Measurements from ENCODE around the gene PHF20. TPM values are rescaled to one million over a fixed set of nuclear protein-coding genes. Genes with fewer than 3 reads are reported as not detected.

The PHF20 gene
- total RNA-seq, 3 donors from 2014 or later: 48.5 to 60.0 (median 59.7) TPM

DNA sequence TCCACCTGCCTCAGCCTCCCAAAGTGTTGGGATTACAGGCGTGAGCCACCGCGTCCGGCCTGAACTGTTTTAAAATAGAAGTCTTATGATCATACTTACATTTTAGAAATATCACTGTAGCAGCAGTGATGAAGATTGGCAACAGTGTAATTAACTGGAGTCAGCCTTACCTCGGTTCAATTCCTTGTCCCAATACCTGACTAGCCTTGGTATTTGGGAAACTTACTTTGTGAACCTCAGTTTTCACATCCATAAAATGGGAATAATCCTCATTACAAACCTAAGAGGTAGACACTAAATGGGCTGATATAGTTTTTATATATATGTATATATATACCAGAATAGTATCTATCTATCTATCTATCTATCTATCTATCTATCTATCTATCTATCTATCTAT lies 19.3 kb downstream of the PHF20 start:
- TF ChIP-seq, protein P1, sequence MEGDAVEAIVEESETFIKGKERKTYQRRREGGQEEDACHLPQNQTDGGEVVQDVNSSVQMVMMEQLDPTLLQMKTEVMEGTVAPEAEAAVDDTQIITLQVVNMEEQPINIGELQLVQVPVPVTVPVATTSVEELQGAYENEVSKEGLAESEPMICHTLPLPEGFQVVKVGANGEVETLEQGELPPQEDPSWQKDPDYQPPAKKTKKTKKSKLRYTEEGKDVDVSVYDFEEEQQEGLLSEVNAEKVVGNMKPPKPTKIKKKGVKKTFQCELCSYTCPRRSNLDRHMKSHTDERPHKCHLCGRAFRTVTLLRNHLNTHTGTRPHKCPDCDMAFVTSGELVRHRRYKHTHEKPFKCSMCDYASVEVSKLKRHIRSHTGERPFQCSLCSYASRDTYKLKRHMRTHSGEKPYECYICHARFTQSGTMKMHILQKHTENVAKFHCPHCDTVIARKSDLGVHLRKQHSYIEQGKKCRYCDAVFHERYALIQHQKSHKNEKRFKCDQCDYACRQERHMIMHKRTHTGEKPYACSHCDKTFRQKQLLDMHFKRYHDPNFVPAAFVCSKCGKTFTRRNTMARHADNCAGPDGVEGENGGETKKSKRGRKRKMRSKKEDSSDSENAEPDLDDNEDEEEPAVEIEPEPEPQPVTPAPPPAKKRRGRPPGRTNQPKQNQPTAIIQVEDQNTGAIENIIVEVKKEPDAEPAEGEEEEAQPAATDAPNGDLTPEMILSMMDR (IDR thresholded peaks at IDR 0.05): no peak
- no peak for TF ChIP-seq POLR2AphosphoS5 (IDR thresholded peaks at IDR 0.05)
- TF ChIP-seq POLR2A (IDR thresholded peaks at IDR 0.05): no peak
- Histone ChIP-seq H3K27me3 (no peaks in the 10 kb centered on the region), H3K36me3 (no peaks in the 10 kb centered on the region), H3K4me3 (no peak overlapping the region), H3K27ac (peak overlapping the region in 1 of 2 donors; percentile 21), H3K4me1 (peaks cover 0 to 3% of the 10 kb centered on the region in 2 donors), H3K9me3 (no peaks in the 10 kb centered on the region)
- DNase-seq (ENCODE audit: low spot score in 2 of 2): no peak
- intact Hi-C loops (cut with DNase I; ENCODE audit: low total_unique reads): no loop called here

DNA sequence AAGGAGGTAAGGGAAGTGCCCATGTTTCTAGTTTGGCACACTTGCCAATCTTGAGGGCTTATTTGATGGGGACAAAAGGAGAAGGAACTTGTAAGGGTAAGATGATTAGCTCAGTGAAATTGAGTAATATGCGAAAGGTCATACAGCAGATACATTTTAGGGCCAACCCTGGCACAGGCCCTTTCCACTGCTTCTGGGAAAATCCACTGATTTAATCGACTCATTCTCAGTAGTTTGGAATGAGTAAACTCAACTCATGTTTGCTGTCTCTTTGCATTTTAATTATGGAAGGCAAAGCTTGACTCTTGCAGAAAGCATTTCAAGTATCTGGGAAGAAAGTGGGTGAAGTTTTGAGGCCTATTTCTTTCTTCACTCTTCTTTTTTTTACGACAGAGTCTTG lies 20.0 kb downstream of the PHF20 start:
- no peaks in the 10 kb centered on the region for H3K9me3 ChIP-seq
- no peaks in the 10 kb centered on the region for H3K27me3 ChIP-seq
- DNase-seq (ENCODE audit: low spot score in 2 of 2): no peak
- H3K4me3 ChIP-seq: no peak overlapping the region
- peaks cover 0 to 3% of the 10 kb centered on the region in 2 donors for H3K4me1 ChIP-seq
- TF ChIP-seq POLR2A (IDR thresholded peaks at IDR 0.05) (no peak), POLR2AphosphoS5 (IDR thresholded peaks at IDR 0.05) (peak in 1 of 3 donors; percentile 39)
- TF ChIP-seq, protein P1 (IDR thresholded peaks at IDR 0.05): no peak
- no peaks in the 10 kb centered on the region for H3K36me3 ChIP-seq
- intact Hi-C loops (cut with DNase I; ENCODE audit: low total_unique reads): no loop called here
- H3K27ac ChIP-seq: peak overlapping the region; percentile 66 to 68

DNA sequence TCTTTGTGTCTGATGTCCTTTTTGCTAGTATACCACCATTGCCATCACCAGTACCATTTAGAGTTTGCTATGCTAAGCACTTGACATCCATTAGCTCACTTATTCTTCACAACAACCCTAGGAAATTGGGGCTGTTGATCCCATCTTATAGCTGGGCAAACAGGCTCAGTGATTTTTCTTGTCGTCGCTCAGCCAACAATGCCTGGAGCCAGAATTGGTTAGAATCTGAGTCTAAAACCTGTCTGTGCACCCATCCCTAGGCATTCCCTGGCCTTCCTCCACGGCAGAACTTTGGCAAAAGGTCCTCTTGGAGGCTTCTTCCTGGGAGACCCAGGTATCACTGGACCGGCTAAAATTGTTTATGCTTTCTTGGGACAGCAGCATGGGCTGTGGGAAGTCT lies 20.9 kb downstream of the PHF20 start:
- H3K27ac ChIP-seq: peak overlapping the region; percentile 66 to 68
- no peaks in the 10 kb centered on the region for H3K36me3 ChIP-seq
- no peaks in the 10 kb centered on the region for H3K27me3 ChIP-seq
- intact Hi-C loops (cut with DNase I; ENCODE audit: low total_unique reads): no loop called here
- no peak for TF ChIP-seq POLR2A (IDR thresholded peaks at IDR 0.05)
- TF ChIP-seq POLR2AphosphoS5 (IDR thresholded peaks at IDR 0.05): no peak
- TF ChIP-seq, protein P1 (IDR thresholded peaks at IDR 0.05): no peak
- H3K4me1 ChIP-seq: peaks cover 0 to 3% of the 10 kb centered on the region in 2 donors
- no peaks in the 10 kb centered on the region for H3K9me3 ChIP-seq
- no peak overlapping the region for H3K4me3 ChIP-seq
- DNase-seq (ENCODE audit: low spot score in 2 of 2): peak in 1 of 2 donors; percentile 55

DNA sequence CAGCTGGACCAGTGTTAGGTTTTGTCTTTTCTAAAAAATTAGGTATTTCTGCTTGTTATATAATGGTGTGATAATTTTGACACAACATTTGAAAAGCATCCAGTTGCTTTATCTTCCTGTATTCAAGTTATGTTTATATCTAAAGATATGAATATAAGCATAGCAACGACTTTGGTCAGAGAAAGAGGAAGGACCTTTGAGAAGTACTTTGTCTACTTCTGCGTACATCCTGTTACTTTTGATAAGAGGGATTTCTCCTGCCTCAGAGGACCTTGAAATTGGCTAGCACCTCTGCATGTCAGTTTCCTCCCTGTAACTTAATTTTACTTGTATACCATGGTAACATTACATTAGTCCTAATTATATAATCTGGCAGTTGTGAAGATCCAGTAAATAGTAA lies 24.8 kb downstream of the PHF20 start:
- Histone ChIP-seq H3K4me3 (no peak overlapping the region), H3K9me3 (no peaks in the 10 kb centered on the region), H3K4me1 (peaks cover 0 to 3% of the 10 kb centered on the region in 2 donors), H3K27me3 (no peaks in the 10 kb centered on the region), H3K27ac (no peak overlapping the region), H3K36me3 (no peaks in the 10 kb centered on the region)
- intact Hi-C loops (cut with DNase I; ENCODE audit: low total_unique reads): no loop called here
- no peak for DNase-seq (ENCODE audit: low spot score in 2 of 2)
- TF ChIP-seq POLR2AphosphoS5 (IDR thresholded peaks at IDR 0.05) (no peak), POLR2A (IDR thresholded peaks at IDR 0.05) (no peak)
- TF ChIP-seq, protein P1 (IDR thresholded peaks at IDR 0.05): no peak

DNA sequence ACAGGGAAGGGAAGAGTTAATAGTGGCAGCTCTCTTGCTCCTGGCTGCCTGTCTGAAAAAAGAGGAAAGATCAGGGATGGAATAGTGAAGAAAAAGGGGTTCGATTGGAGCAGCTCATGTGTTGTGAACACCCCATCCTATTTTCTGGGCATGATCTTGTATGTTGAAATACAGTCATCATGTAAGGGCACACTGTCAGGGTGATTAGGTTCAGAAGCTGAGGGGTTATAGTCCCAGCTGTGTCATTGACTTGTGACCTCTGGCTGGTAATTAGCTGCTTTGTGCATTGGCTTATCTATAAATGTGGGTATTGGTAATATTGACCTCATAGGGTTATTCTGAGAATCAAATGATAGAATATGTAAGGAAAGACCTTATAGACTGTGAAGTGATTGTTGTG lies 30.1 kb downstream of the PHF20 start:
- H3K27me3 ChIP-seq: no peaks in the 10 kb centered on the region
- no peaks in the 10 kb centered on the region for H3K9me3 ChIP-seq
- DNase-seq (ENCODE audit: low spot score in 2 of 2): no peak
- TF ChIP-seq POLR2AphosphoS5 (IDR thresholded peaks at IDR 0.05) (no peak), POLR2A (IDR thresholded peaks at IDR 0.05) (no peak)
- TF ChIP-seq, protein P1 (IDR thresholded peaks at IDR 0.05): no peak
- H3K27ac ChIP-seq: no peak overlapping the region
- intact Hi-C loops (cut with DNase I; ENCODE audit: low total_unique reads): no loop called here
- no peaks in the 10 kb centered on the region for H3K4me1 ChIP-seq
- H3K4me3 ChIP-seq: no peak overlapping the region
- no peaks in the 10 kb centered on the region for H3K36me3 ChIP-seq

Measured in breast epithelium (tissue), 4 donors.